Progenitor cell of endocrine pancreas (in vitro differentiated cells): ENCODE data around the gene SHC3. TPM values are rescaled to one million over a fixed set of nuclear protein-coding genes. Genes with fewer than 3 reads are reported as not detected.

ENCODE experiments used
- DNase-seq: peaks from one replicate; pipeline ENCODE4 v3.0.0; 2021; ENCODE audit warnings: low spot score; ENCODE audit not compliant: unreplicated experiment
- H3K27ac Mint-ChIP-seq: 2 replicates; pipeline ENCODE4 v1.8.0; 2021; ENCODE audit warnings: mild to moderate bottlenecking, moderate library complexity, mixed read lengths
- H3K27me3 Mint-ChIP-seq: 2 replicates; pipeline ENCODE4 v1.8.0; 2021; ENCODE audit warnings: mixed read lengths
- H3K36me3 Mint-ChIP-seq: 2 replicates; pipeline ENCODE4 v1.8.0; 2022; ENCODE audit warnings: mixed read lengths; ENCODE audit not compliant: insufficient read depth
- H3K4me1 Mint-ChIP-seq: 2 replicates; pipeline ENCODE4 v1.8.0; 2021; ENCODE audit warnings: low read depth, mixed read lengths
- H3K4me3 Mint-ChIP-seq: 2 replicates; pipeline ENCODE4 v1.8.0; 2021; ENCODE audit warnings: low read depth, mild to moderate bottlenecking, moderate library complexity, mixed read lengths
- H3K9me3 Mint-ChIP-seq: 2 replicates; pipeline ENCODE4 v1.8.0; 2021; ENCODE audit warnings: low read depth, mixed read lengths
- total RNA-seq: library from RNA; stranded (reverse); gene quantifications from 2 replicates; pipeline ENCODE4 v1.2.1, GENCODE V29; 2021
- TF ChIP-seq, protein P1 (sequence below): fragments of 200-600 bp; sonication (generic); IDR thresholded peaks from one replicate; pipeline ENCODE4 v1.5.0; 2021; ENCODE audit warnings: antibody characterized with exemption, mild to moderate bottlenecking; ENCODE audit not compliant: unreplicated experiment

The SHC3 gene
- total RNA-seq, 1 donor from 2014 or later, result 1.3 TPM

DNA sequence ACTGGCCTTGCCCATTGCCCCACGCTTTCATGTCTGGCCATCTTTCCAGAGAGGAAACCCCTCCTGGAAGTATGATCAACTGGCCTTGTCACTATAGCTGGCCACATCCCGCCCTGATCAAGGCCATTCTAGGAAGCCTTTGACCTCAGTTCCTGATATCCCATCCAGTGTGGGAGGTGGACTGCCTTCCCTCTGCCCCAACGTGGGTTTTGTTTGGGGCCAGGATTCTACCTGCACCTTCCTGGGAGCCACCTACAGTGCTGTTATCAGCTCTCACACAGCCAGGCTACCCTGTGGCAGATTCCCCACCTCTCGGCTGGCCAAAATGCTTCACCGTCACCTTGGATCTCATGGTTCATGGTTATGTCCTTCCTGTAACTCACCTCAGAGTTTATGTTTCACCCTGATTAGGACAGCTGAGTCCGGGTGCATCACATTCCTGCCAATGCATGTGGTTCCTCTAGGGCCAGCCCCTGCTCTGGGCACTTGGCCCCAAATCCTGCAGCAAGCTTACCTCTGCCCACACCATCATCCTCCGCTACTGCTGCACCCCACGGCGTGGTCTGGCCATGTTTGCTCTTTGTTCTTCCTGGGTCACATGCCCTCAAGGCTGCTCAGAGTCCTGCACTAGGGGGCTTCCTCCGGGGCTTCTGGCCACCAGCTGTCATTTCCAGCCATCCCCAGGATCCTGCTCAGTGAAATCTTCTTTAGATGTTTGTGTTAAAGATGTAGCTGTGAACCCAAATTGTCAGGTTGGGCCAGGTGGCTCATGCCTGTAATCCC is 211.5 kb downstream of the SHC3 start:
- H3K9me3 Mint-ChIP-seq, result no peaks in the 10 kb centered on the region
- peaks cover 43% of the 10 kb centered on the region for H3K27me3 Mint-ChIP-seq
- H3K4me3 Mint-ChIP-seq, result no peak overlapping the region
- no peaks in the 10 kb centered on the region for H3K36me3 Mint-ChIP-seq
- no peaks in the 10 kb centered on the region for H3K4me1 Mint-ChIP-seq
- H3K27ac Mint-ChIP-seq, result no peak overlapping the region
- TF ChIP-seq, protein P1, sequence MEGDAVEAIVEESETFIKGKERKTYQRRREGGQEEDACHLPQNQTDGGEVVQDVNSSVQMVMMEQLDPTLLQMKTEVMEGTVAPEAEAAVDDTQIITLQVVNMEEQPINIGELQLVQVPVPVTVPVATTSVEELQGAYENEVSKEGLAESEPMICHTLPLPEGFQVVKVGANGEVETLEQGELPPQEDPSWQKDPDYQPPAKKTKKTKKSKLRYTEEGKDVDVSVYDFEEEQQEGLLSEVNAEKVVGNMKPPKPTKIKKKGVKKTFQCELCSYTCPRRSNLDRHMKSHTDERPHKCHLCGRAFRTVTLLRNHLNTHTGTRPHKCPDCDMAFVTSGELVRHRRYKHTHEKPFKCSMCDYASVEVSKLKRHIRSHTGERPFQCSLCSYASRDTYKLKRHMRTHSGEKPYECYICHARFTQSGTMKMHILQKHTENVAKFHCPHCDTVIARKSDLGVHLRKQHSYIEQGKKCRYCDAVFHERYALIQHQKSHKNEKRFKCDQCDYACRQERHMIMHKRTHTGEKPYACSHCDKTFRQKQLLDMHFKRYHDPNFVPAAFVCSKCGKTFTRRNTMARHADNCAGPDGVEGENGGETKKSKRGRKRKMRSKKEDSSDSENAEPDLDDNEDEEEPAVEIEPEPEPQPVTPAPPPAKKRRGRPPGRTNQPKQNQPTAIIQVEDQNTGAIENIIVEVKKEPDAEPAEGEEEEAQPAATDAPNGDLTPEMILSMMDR, result no peak
- DNase-seq, result no peak

DNA sequence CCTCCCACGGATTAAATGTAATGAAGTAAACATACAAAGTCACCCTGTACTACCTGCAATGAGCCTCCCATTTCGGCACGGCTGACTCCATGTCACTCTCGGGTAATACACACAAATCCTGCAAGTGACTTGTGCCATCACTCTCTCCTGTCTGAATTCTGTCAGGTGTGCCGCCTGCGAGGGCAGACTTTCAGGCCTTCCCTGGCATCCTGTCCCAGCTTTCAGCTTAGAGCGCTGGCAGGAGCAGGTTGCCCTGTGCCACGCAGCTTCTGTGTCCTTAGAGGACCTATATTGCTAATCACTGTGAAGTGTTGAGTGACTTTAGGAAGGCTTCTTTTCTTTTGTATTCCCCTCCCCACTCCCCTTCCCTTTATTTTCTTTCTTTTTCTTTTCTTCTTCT is 213.1 kb downstream of the SHC3 start:
- Mint-ChIP-seq H3K4me3 (no peak overlapping the region), H3K36me3 (no peaks in the 10 kb centered on the region), H3K9me3 (no peaks in the 10 kb centered on the region), H3K4me1 (no peaks in the 10 kb centered on the region), H3K27me3 (peaks cover 50% of the 10 kb centered on the region), H3K27ac (no peak overlapping the region)
- TF ChIP-seq, protein P1, result no peak
- DNase-seq, result no peak

DNA sequence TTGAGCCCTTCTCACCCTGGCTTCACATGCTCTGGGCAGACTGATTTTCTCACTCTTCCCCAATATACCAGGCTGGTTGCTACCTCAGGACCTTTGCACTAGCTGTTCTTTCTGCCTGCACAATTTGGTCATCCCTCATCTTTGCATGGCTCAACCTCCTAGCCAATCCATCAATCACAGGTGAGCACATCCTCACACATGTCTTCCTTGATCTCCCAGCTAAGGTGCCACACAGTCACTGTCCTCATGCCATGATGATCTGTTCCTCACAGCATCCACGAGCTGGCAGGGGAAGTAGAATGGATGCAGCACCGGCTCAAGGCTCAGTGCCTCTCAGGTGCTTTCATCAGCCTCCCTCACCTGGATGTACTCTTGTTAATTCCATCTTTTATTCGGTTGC is 218.0 kb downstream of the SHC3 start:
- peaks cover 54% of the 10 kb centered on the region for H3K27me3 Mint-ChIP-seq
- no peaks in the 10 kb centered on the region for H3K36me3 Mint-ChIP-seq
- H3K4me1 Mint-ChIP-seq, result no peaks in the 10 kb centered on the region
- H3K4me3 Mint-ChIP-seq, result no peak overlapping the region
- H3K27ac Mint-ChIP-seq, result no peak overlapping the region
- no peak for DNase-seq
- no peaks in the 10 kb centered on the region for H3K9me3 Mint-ChIP-seq
- TF ChIP-seq, protein P1, result no peak

DNA sequence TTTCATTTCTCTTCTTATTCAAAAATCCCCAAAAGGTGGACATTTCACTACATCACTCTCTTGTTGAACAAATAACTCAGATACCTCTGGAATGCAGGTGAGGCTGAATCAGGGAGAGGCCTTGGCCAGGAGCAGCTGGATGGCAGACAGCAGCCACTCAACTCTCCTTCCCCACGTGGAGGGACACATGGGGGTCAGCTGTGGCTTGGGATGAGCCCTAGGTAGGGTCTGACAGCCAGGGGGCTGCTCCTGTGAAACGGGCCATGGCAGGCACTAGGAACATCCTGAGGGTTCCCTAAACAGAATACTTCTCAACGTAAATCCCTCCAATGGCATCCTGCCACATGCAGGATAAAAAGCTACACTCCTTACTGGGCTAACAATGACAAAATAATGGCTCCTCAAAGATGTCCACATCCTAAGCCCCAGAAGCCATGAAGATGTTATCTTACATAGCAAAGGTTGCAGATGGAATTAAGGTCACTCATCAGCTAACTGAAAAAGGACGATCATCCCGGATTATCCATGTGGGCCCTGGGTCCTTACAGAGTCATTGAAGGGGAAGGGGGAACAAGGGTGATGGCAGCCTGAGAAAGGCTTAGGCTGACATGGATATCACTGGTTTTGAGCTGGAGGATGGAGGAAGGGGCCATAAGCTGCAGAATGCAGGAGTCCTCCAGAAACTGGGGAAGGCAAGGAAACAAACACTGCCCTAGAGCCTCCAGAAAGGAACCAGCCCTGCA is 218.7 kb downstream of the SHC3 start:
- H3K27ac Mint-ChIP-seq, result no peak overlapping the region
- no peaks in the 10 kb centered on the region for H3K4me1 Mint-ChIP-seq
- no peak overlapping the region for H3K4me3 Mint-ChIP-seq
- TF ChIP-seq, protein P1, result no peak
- no peak for DNase-seq
- H3K9me3 Mint-ChIP-seq, result no peaks in the 10 kb centered on the region
- H3K36me3 Mint-ChIP-seq, result no peaks in the 10 kb centered on the region
- peaks cover 60% of the 10 kb centered on the region for H3K27me3 Mint-ChIP-seq

DNA sequence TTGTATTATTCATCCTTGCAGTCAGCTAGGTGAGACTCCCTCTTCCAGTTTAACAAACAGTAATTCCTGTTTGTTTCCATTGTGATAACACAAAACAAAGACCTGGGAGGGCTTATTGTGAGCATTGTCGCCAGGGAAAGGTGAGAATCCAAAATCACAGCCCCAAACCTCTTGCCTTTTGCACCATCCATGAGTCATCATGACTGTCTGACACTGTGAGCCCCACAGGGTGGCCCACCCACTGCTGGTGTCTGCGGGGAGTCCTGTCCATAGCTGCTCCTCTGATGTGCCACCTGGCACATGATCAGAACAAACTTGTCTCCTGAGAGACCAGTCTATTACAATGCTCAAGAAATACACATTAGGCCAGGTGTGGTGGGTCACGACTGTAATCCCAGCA is 221.1 kb downstream of the SHC3 start:
- Mint-ChIP-seq H3K27ac (no peak overlapping the region), H3K27me3 (peaks cover 60% of the 10 kb centered on the region), H3K4me3 (no peak overlapping the region), H3K9me3 (no peaks in the 10 kb centered on the region), H3K36me3 (no peaks in the 10 kb centered on the region), H3K4me1 (no peaks in the 10 kb centered on the region)
- TF ChIP-seq, protein P1, result no peak
- no peak for DNase-seq

Other genes starting within 250 kb of the SHC3 start
- gene S1PR3, start 187.3 kb downstream of the SHC3 start, total RNA-seq, result 1.6 and 1.7 TPM in 2 replicates
- gene CKS2, start 132.4 kb upstream of the SHC3 start, total RNA-seq, result 98.7 and 99.1 TPM in 2 replicates
- 73.5 and 75.7 TPM in 2 replicates for gene SECISBP2, start 139.7 kb upstream of the SHC3 start, total RNA-seq